HepG2 (cell line): ENCODE data around the gene OSBPL5. TPM values are rescaled to one million over a fixed set of nuclear protein-coding genes. Genes with fewer than 3 reads are reported as not detected.

ENCODE experiments used
- ATAC-seq: fragments of 200-7000 bp; cut with Tn5 transposase; 3 replicates; pipeline ENCODE4 v1.9.1; 2020; ENCODE audit warnings: mild to moderate bottlenecking, moderate library complexity
- BruUV-seq: library from RNA; stranded (reverse); fragments of 400-500 nt; replicated peaks from 2 replicates; lab custom pipeline; 2021; lab: Mats Ljungman, UMichigan
- CTCF ChIA-PET: fragments of 300-600 bp; formaldehyde crosslinking; extraction: SDS; loops from one replicate; lab custom pipeline; 2021; ENCODE audit warnings: low total read pairs, inconsistent platforms, low intra/inter-chr PET ratio; lab: Yijun Ruan, JAX
- POLR2A ChIA-PET: fragments of 350-600 bp; sonication (Branson Sonifier 250); formaldehyde crosslinking; loops from one replicate; lab custom pipeline; 2020; ENCODE audit warnings: antibody characterized with exemption, inconsistent platforms; lab: Yijun Ruan, JAX
- DNase-seq: peaks from one replicate; pipeline ENCODE4 v3.0.0-alpha.2; 2015; ENCODE audit warnings: low spot score
- FAIRE-seq: peaks from 3 replicates; lab custom pipeline; 2011; peaks lifted over from hg19 to GRCh38; lab: Jason Lieb, UNC
- H2AFZ ChIP-seq: one replicate; pipeline ENCODE4 v1.6.1; 2011; ENCODE audit warnings: low read length, inconsistent platforms
- H3K27ac ChIP-seq: fragments of 300-600 bp; 3 replicates; pipeline ENCODE4 v1.8.0; 2011; ENCODE audit warnings: mixed run types, mild to moderate bottlenecking, mixed read lengths, low read length, inconsistent platforms; ENCODE audit not compliant: insufficient read depth; ENCODE audit errors: extremely low read length
- H3K27me3 ChIP-seq, 2 experiments: fragments of 200-600 bp in 1 of 2; 2 replicates in 1 of 2; 3 replicates in 1 of 2; pipeline versions ENCODE4 v1.6.0 to v1.8.0; 2011; ENCODE audit warnings: low read length in 2 of 2, mild to moderate bottlenecking in 2 of 2, moderate library complexity in 2 of 2, inconsistent platforms in 1 of 2; ENCODE audit not compliant: insufficient read depth in 2 of 2, control insufficient read depth in 1 of 2
- H3K36me3 ChIP-seq, 2 experiments: fragments of 200-600 bp in 1 of 2; replicated peaks in 1 of 2; 2 replicates in 1 of 2; 3 replicates in 1 of 2; pipeline versions ENCODE4 v1.5.1 to v1.8.0; 2011; ENCODE audit warnings: low read length in 2 of 2, inconsistent platforms in 1 of 2; ENCODE audit not compliant: insufficient read depth in 2 of 2, control insufficient read depth in 1 of 2
- H3K4me1 ChIP-seq: 2 replicates; pipeline ENCODE4 v1.5.1; 2012; ENCODE audit warnings: low read length, inconsistent platforms; ENCODE audit not compliant: insufficient read depth
- H3K4me2 ChIP-seq: 2 replicates; pipeline ENCODE4 v1.6.0; 2011; ENCODE audit warnings: low read depth, low read length, inconsistent platforms
- H3K4me3 ChIP-seq, 3 experiments: fragments of 200-600 bp in 1 of 3; sonication (generic), shearing (Covaris generic) in 1 of 3; replicated peaks in 1 of 3; 2 replicates each; pipeline ENCODE4 v1.5.1; 2011 to 2016; ENCODE audit warnings: low read length in 3 of 3, inconsistent platforms in 2 of 3, low read depth in 2 of 3, mild to moderate bottlenecking in 2 of 3, control low read depth in 1 of 3, mixed read lengths in 1 of 3; ENCODE audit not compliant: insufficient read depth in 1 of 3
- H3K79me2 ChIP-seq: one replicate; pipeline ENCODE4 v1.6.1; 2011; ENCODE audit warnings: low read length, inconsistent platforms; ENCODE audit not compliant: insufficient read depth
- H3K9ac ChIP-seq: 2 replicates; pipeline ENCODE4 v1.6.0; 2011; ENCODE audit warnings: mild to moderate bottlenecking, low read depth, low read length, inconsistent platforms; ENCODE audit not compliant: insufficient read depth
- H3K9me3 ChIP-seq: 2 replicates; pipeline ENCODE4 v1.5.1; 2012; ENCODE audit warnings: mild to moderate bottlenecking, low read length
- H4K20me1 ChIP-seq: 2 replicates; pipeline ENCODE4 v1.6.0; 2011; ENCODE audit warnings: inconsistent platforms, mild to moderate bottlenecking, low read length, moderate library complexity; ENCODE audit not compliant: insufficient read depth
- CREB1 ChIP-seq, 2 experiments: fragments of 450-650 bp in 1 of 2; IDR thresholded peaks; 2 replicates each; pipeline ENCODE4 v1.6.1; 2016 to 2017; ENCODE audit warnings: control low read depth in 1 of 2, mild to moderate bottlenecking in 1 of 2, missing compliant biosample characterization in 1 of 2, missing genetic modification characterization in 1 of 2
- FOXO1 ChIP-seq: sonication (generic); formaldehyde crosslinking; IDR thresholded peaks from 2 replicates; pipeline ENCODE4 v1.4.0; 2020; ENCODE audit warnings: missing genetic modification reagents
- GZF1 ChIP-seq: sonication (generic); formaldehyde crosslinking; IDR thresholded peaks from 2 replicates; pipeline ENCODE4 v1.5.1; 2020; ENCODE audit warnings: mild to moderate bottlenecking, missing genetic modification reagents
- HDAC6 ChIP-seq: fragments of 200-600 bp; sonication (generic); IDR thresholded peaks from 2 replicates; pipeline ENCODE4 v1.7.0; 2017; ENCODE audit warnings: mild to moderate bottlenecking, antibody characterized with exemption, low read length, low read depth
- HNRNPL ChIP-seq: fragments of 200-400 bp; formaldehyde crosslinking; IDR thresholded peaks from 2 replicates; pipeline ENCODE4 v1.6.1; 2017; ENCODE audit warnings: mild to moderate bottlenecking, low read depth, low read length
- KDM2A ChIP-seq: sonication (generic); formaldehyde crosslinking; IDR thresholded peaks from 2 replicates; pipeline ENCODE4 v1.4.0; 2020; ENCODE audit warnings: low read depth, missing genetic modification reagents, borderline replicate concordance
- SOX13 ChIP-seq, 3 experiments: fragments of 450-650 bp in 1 of 3; sonication (generic) in 1 of 3; formaldehyde crosslinking in 1 of 3; IDR thresholded peaks in 2 of 3; conservative IDR thresholded peaks in 1 of 3; 2 replicates each; pipeline versions ENCODE4 v1.5.0 to v1.6.1; 2016 to 2020; ENCODE audit warnings: antibody characterized with exemption in 1 of 3, mild to moderate bottlenecking in 1 of 3, missing compliant biosample characterization in 1 of 3, missing genetic modification reagents in 1 of 3, moderate library complexity in 1 of 3
- SP5 ChIP-seq: IDR thresholded peaks from 2 replicates; pipeline ENCODE4 v1.6.1; 2016; ENCODE audit warnings: low read depth, borderline replicate concordance
- TOPORS ChIP-seq: sonication (generic); formaldehyde crosslinking; IDR thresholded peaks from 2 replicates; pipeline ENCODE4 v1.8.0; 2023; ENCODE audit warnings: mild to moderate bottlenecking, missing genetic modification reagents
- ZBTB37 ChIP-seq: sonication (generic); formaldehyde crosslinking; IDR thresholded peaks from 2 replicates; pipeline ENCODE4 v1.4.0; 2020; ENCODE audit warnings: mild to moderate bottlenecking, missing genetic modification reagents
- ZSCAN21 ChIP-seq: sonication (generic); formaldehyde crosslinking; IDR thresholded peaks from 2 replicates; pipeline ENCODE4 v1.8.0; 2022; ENCODE audit warnings: mild to moderate bottlenecking, missing genetic modification reagents, moderate library complexity, borderline replicate concordance
- WGBS: methylation state at CpG from one replicate; pipeline ENCODE4 v1.1.6; 2017; ENCODE audit warnings: low lambda C conversion rate; 5-methylcytosine and 5-hydroxymethylcytosine counted together
- in situ Hi-C: cut with HindIII; loops from 2 replicates; pipeline ENCODE4 v1.10.0; 2017; ENCODE audit warnings: low pct_unique_long_range_greater_than_20kb; ENCODE audit not compliant: extremely low pct_ligation_motif_present
- intact Hi-C: fragments of 100-400 bp; cut with micrococcal nuclease; formaldehyde crosslinking; loops from one replicate; pipeline ENCODE4 v1.10.0; 2022; ENCODE audit not compliant: unreplicated experiment
- polyA plus RNA-seq, 8 experiments: library from polyadenylated mRNA; depleted of rRNA in 3 of 8; stranded (reverse) in 7 of 8; unstranded in 1 of 8; fragments of >200 nt; fragmentation: Illumina TruSeq in 4 of 8; extraction: Trizol in 4 of 8; gene quantifications; 2 replicates each; pipeline versions ENCODE4 v1.2.1 to v1.2.3, GENCODE V29; 2011 to 2016; ENCODE audit warnings: low read depth in 4 of 8, missing spikeins in 1 of 8, mixed read lengths in 1 of 8; ENCODE audit not compliant: insufficient read depth in 1 of 8
- total RNA-seq, 5 experiments: library from RNA; depleted of rRNA; stranded (reverse); fragments of >200 nt; fragmentation: Illumina TruSeq; extraction: Trizol; gene quantifications; 2 replicates each; pipeline ENCODE4 v1.2.3, GENCODE V29; 2016; ENCODE audit warnings: low read depth in 1 of 5
- TF ChIP-seq, protein P1 (sequence below): sonication (generic); formaldehyde crosslinking; IDR thresholded peaks from 2 replicates; pipeline ENCODE4 v1.4.0; 2020; ENCODE audit warnings: missing genetic modification reagents

The OSBPL5 gene
- total and polyA plus RNA-seq, 2 of the 13 experiments (the other 11 are each of a cell fraction or from before 2014, with no cell fraction given) = not detected

DNA sequence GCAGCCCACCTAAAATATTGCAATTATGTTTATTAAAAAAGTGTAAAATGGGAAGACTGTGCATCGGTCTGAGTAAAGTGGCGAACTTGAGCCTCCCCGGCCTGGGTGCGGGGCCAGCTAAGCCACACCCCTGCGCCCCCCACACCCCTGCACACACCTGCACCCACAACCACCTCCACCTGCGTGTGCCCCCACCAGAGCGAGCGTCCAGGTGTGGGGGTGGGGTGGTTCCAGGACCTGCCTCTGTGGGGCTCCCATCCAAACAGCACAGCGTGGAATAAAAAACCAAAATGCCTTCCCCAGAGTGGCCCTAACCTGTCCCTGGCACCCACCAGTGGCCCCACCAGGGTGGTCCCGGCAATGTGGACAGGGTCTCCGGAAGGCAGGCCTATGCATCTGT lies 77.7 kb downstream of the OSBPL5 start:
- in situ Hi-C loops = no loop called here

DNA sequence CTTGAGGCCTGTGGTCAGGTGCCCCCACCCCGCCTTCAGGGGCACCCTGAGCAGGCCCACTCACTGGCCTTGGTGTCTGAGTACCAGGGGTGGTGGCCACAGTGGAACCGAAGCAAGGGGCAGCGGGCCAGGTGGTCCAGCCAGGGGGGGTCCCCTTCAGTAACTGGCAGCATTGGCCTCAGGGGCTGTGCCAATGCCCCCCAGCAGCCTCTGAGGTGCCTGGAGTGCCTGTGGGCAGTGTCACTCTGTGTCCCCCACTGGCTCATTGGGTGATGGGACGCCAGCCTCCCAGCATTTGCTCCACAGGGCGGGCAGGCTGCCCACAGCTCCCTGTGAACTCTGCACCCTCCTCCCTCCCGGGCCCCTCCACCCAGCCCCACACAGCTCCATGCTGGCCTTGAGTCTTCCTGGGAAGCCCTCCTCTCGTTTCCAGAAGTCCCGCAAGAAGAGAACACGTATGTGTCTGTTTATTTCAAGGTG lies 78.4 kb downstream of the OSBPL5 start:
- WGBS = 12% methylated on average over 5 of the region's 9 CpGs
- DNase-seq (peak; percentile 52), FAIRE-seq (peak; percentile 49), ATAC-seq (peak; percentile 84)
- Histone ChIP-seq H3K4me2 (peak overlapping the region; percentile 70), H3K36me3 (no peaks in the 10 kb centered on the region), H3K4me1 (peaks cover 39% of the 10 kb centered on the region), H3K9ac (peak overlapping the region; percentile 12; the same call in 1 of the 2 replicates), H3K4me3 (peak overlapping the region; percentile 32 to 56 (median 47); a peak in 5 of 6 replicates), H3K9me3 (no peaks in the 10 kb centered on the region), H3K79me2 (no peaks in the 10 kb centered on the region), H2AFZ (no peak overlapping the region), H3K27ac (no peak overlapping the region), H3K27me3 (peaks cover 4 to 27% of the 10 kb centered on the region in 2 experiments), H4K20me1 (no peaks in the 10 kb centered on the region)
- CTCF ChIA-PET = no interaction called here
- POLR2A ChIA-PET = interaction anchor here (0.7 to 1.0 kb wide), 2 partner anchors 29 to 94 kb away, joined by 3 to 5 read pairs; partner anchors contain the start of genes CARS1 and NAP1L4
- BruUV-seq = no TSS peak
- in situ Hi-C loops (no loop called here), intact Hi-C loops (loop anchor here (1.0 kb wide), 1 partner anchor 49 kb away; no protein-coding TSS in a partner anchor)
- TF ChIP-seq SOX13 (IDR thresholded peaks at IDR 0.05) (0 out of 2 replicates have a peak, but pooled peaks have one; percentile 14), SOX13 (CRISPR knock-in tag; conservative IDR thresholded peaks at IDR 0.05 in 1 of 2, IDR thresholded peaks at IDR 0.05 in 1 of 2) (no peak), TOPORS (CRISPR knock-in tag) (no peak), HDAC6 (no peak), CREB1 (IDR thresholded peaks at IDR 0.05) (no peak), CREB1 (CRISPR knock-in tag; IDR thresholded peaks at IDR 0.05) (no peak), FOXO1 (CRISPR knock-in tag) (peak; percentile 23; the same call in 1 of the 2 replicates), ZSCAN21 (CRISPR knock-in tag) (peak; percentile 41; the same call in 1 of the 2 replicates)
- TF ChIP-seq, protein P1, sequence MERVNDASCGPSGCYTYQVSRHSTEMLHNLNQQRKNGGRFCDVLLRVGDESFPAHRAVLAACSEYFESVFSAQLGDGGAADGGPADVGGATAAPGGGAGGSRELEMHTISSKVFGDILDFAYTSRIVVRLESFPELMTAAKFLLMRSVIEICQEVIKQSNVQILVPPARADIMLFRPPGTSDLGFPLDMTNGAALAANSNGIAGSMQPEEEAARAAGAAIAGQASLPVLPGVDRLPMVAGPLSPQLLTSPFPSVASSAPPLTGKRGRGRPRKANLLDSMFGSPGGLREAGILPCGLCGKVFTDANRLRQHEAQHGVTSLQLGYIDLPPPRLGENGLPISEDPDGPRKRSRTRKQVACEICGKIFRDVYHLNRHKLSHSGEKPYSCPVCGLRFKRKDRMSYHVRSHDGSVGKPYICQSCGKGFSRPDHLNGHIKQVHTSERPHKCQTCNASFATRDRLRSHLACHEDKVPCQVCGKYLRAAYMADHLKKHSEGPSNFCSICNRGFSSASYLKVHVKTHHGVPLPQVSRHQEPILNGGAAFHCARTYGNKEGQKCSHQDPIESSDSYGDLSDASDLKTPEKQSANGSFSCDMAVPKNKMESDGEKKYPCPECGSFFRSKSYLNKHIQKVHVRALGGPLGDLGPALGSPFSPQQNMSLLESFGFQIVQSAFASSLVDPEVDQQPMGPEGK (CRISPR knock-in tag) = peak; percentile 74; the same call in 1 of the 2 replicates

More for the DNA sequence above, 77.7 kb downstream of the OSBPL5 start:
- ChIA-PET CTCF (no interaction called here), POLR2A (interaction anchor here (1.0 kb wide), 1 partner anchor 95 kb away, joined by 3 read pairs; the partner anchor contains the start of gene NAP1L4)
- ATAC-seq (no peak), DNase-seq (no peak), FAIRE-seq (no peak)
- Histone ChIP-seq H2AFZ (no peak overlapping the region), H3K4me1 (peaks cover 39% of the 10 kb centered on the region), H3K36me3 (no peaks in the 10 kb centered on the region), H3K27me3 (peaks cover 4 to 32% of the 10 kb centered on the region in 2 experiments), H3K9ac (peak overlapping the region; percentile 12; the same call in 1 of the 2 replicates), H3K27ac (no peak overlapping the region), H3K79me2 (no peaks in the 10 kb centered on the region), H4K20me1 (no peaks in the 10 kb centered on the region), H3K4me3 (peak overlapping the region; percentile 32 to 56 (median 47); a peak in 5 of 6 replicates), H3K4me2 (peak overlapping the region; percentile 70), H3K9me3 (no peaks in the 10 kb centered on the region)
- no TSS peak for BruUV-seq
- 36% methylated on average over 5 of the region's 11 CpGs for WGBS
- TF ChIP-seq KDM2A (CRISPR knock-in tag) = 0 out of 2 replicates have a peak, but pooled peaks have one; percentile 1
- no peak for TF ChIP-seq SP5 (CRISPR knock-in tag)
- 0 out of 2 replicates have a peak, but pooled peaks have one; percentile 2 for TF ChIP-seq GZF1
- TF ChIP-seq HNRNPL = 0 out of 2 replicates have a peak, but pooled peaks have one; percentile 4
- TF ChIP-seq ZBTB37 (CRISPR knock-in tag) = no peak
- intact Hi-C loops = loop anchor here (1.0 kb wide), 1 partner anchor 50 kb away; no protein-coding TSS in a partner anchor
